Naive thymus-derived CD4-positive, alpha-beta T cell (primary cell): ENCODE data around the gene C16orf87. TPM values are rescaled to one million over a fixed set of nuclear protein-coding genes. Genes with fewer than 3 reads are reported as not detected.
A peak's percentile ranks its signal among the peaks of the same experiment; 100 is the strongest.

ENCODE experiments used
- ATAC-seq: fragments of 150-1000 bp; cut with Tn5 transposase; 2 replicates; pipeline ENCODE4 v1.10.0; 2021; ENCODE audit warnings: mild to moderate bottlenecking, moderate library complexity
- CTCF ChIA-PET: fragments of 350-600 bp; sonication (Branson Sonifier 250); formaldehyde crosslinking; loops from one replicate; lab custom pipeline; 2021; ENCODE audit warnings: antibody characterized with exemption; lab: Charles Lee
- POLR2A ChIA-PET: fragments of 350-600 bp; sonication (Branson Sonifier 250); formaldehyde crosslinking; loops from one replicate; lab custom pipeline; 2021; ENCODE audit warnings: antibody characterized with exemption, inconsistent platforms; lab: Charles Lee
- DNase-seq, 9 donors: peaks; one replicate each; pipeline versions ENCODE4 v3.0.0 to v3.0.0-alpha.2; 2020 to 2022; ENCODE audit warnings: mixed read lengths in 1 of 9
- H3K27ac ChIP-seq: one replicate; pipeline ENCODE4 v1.7.0; 2013; ENCODE audit warnings: mild to moderate bottlenecking, low read depth, low read length, moderate library complexity
- H3K27me3 ChIP-seq, 2 donors: one replicate each; pipeline ENCODE4 v1.7.0; 2013; ENCODE audit warnings: low read length in 2 of 2, mild to moderate bottlenecking in 2 of 2, moderate library complexity in 2 of 2; ENCODE audit not compliant: control insufficient read depth in 2 of 2, insufficient read depth in 2 of 2
- H3K36me3 ChIP-seq, 3 experiments: 1 replicate in 2 of 3; 2 replicates in 1 of 3; pipeline ENCODE4 v1.7.0; 2013; ENCODE audit warnings: low read length in 3 of 3, mild to moderate bottlenecking in 3 of 3, moderate library complexity in 1 of 3; ENCODE audit not compliant: insufficient read depth in 3 of 3, control insufficient read depth in 2 of 3
- H3K4me1 ChIP-seq, 2 donors: one replicate each; pipeline ENCODE4 v1.7.0; 2013; ENCODE audit warnings: low read length in 2 of 2, mild to moderate bottlenecking in 2 of 2, moderate library complexity in 1 of 2; ENCODE audit not compliant: control insufficient read depth in 2 of 2, insufficient read depth in 2 of 2
- H3K4me3 ChIP-seq: 2 replicates; pipeline ENCODE4 v1.7.0; 2013; ENCODE audit warnings: mild to moderate bottlenecking, low read length
- H3K9me3 ChIP-seq, 3 experiments: 1 replicate in 2 of 3; 2 replicates in 1 of 3; pipeline ENCODE4 v1.7.0; 2013; ENCODE audit warnings: low read length in 3 of 3; ENCODE audit not compliant: control insufficient read depth in 2 of 3
- H3K27ac Mint-ChIP-seq, 9 donors: one replicate each; pipeline ENCODE4 v1.8.0; 2020 to 2022; ENCODE audit warnings: mixed read lengths in 9 of 9, mild to moderate bottlenecking in 8 of 9, moderate library complexity in 5 of 9, inconsistent platforms in 2 of 9
- H3K27me3 Mint-ChIP-seq, 5 donors: one replicate each; pipeline ENCODE4 v1.8.0; 2021 to 2022; ENCODE audit warnings: mixed read lengths in 5 of 5, mild to moderate bottlenecking in 1 of 5
- H3K36me3 Mint-ChIP-seq, 5 donors: one replicate each; pipeline ENCODE4 v1.8.0; 2020 to 2022; ENCODE audit warnings: mixed read lengths in 5 of 5, mild to moderate bottlenecking in 3 of 5, inconsistent platforms in 1 of 5
- H3K4me1 Mint-ChIP-seq, 7 donors: one replicate each; pipeline ENCODE4 v1.8.0; 2020 to 2022; ENCODE audit warnings: mixed read lengths in 7 of 7, mild to moderate bottlenecking in 3 of 7, inconsistent platforms in 1 of 7
- H3K4me3 Mint-ChIP-seq, 10 donors: one replicate each; pipeline ENCODE4 v1.8.0; 2020 to 2022; ENCODE audit warnings: mild to moderate bottlenecking in 10 of 10, mixed read lengths in 10 of 10, moderate library complexity in 6 of 10, inconsistent platforms in 2 of 10
- H3K9me3 Mint-ChIP-seq, 11 donors: one replicate each; pipeline ENCODE4 v1.8.0; 2020 to 2022; ENCODE audit warnings: mixed read lengths in 11 of 11, mild to moderate bottlenecking in 4 of 11, inconsistent platforms in 1 of 11, moderate library complexity in 1 of 11
- intact Hi-C, 2 donors: fragments of 100-400 bp; cut with micrococcal nuclease; formaldehyde crosslinking; loops; one replicate each; pipeline ENCODE4 v1.15.1; 2023
- polyA plus RNA-seq, 2 donors: library from polyadenylated mRNA; unstranded; fragments of 300-500 nt; fragmentation: Illumina TruSeq; gene quantifications; one replicate each; pipeline ENCODE4 v1.2.3, GENCODE V29; 2021
- total RNA-seq, 6 experiments: library from RNA in 5 of 6; stranded (reverse) in 5 of 6; gene quantifications; 1 replicate in 5 of 6; 2 replicates in 1 of 6; pipeline ENCODE4 v1.2.3 and lab custom pipeline; 2021 to 2026

C16orf87 gene
- total and polyA plus RNA-seq, 7 experiments from 2014 or later: 5.3 to 14.0 (median 8.8) TPM

- Mint-ChIP-seq H3K27ac (no peak overlapping the region), H3K9me3 (no peaks in the 10 kb centered on the region), H3K4me3 (no peak overlapping the region), H3K36me3 (no peaks in the 10 kb centered on the region), H3K4me1 (peaks cover 0 to 9% (median 0%) of the 10 kb centered on the region in 7 donors), H3K27me3 (peaks cover 0 to 2% (median 0%) of the 10 kb centered on the region in 5 donors)
- H3K4me3 ChIP-seq: no peak overlapping the region
- POLR2A ChIA-PET: no interaction called here
- intact Hi-C loops: loop anchor here (1.0 to 10.0 kb wide), 6 partner anchors 54 to 1310 kb away; no protein-coding TSS in a partner anchor
- ATAC-seq: no peak
- no peaks in the 10 kb centered on the region for H3K27me3 ChIP-seq
- no peak for DNase-seq
- H3K27ac ChIP-seq: no peak overlapping the region
- no peaks in the 10 kb centered on the region for H3K36me3 ChIP-seq
- H3K9me3 ChIP-seq: no peaks in the 10 kb centered on the region
- H3K4me1 ChIP-seq: no peaks in the 10 kb centered on the region
- CTCF ChIA-PET: interaction anchor here (1.0 to 3.8 kb wide), 7 partner anchors 8 to 118 kb away, joined by 3 to 73 read pairs (median 4); no protein-coding TSS in a partner anchor
These were observed 23.9 kb upstream of the C16orf87 start for GRCh38 chr16:46854846-46855245.

DNA sequence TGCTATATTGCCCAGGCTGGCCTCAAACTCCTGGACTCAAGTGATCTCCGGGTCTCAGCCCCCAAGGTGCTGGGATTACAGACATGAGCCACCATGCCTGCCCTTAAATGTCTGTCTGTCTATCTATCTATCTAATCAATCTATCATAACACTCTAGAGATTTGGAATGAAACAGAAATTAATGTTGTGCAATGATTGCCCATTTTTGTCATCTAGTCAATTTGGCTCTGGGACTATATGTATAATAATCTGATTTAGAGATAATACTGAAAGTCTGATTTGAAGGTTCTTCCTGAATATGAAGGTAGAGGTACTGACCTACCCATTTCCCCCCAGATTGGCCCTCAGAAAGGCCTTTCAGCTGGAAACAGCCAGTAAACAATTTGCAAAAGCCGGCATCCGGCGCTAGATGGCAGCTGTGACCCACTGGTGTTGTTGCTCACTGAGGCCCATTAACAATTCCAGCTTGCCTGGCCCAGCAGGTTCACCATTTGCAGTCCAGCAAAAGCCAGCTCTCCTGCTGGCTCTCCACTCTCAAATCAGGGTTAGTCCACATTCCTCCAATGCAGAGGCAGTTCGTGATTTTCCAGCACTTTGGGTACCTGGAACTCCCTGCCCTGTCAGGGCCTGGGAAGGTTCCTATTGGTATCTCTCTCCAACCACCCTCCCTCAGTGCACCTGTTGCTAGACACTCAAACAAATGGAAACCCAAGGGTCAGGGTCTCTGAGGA lies 22.9 kb upstream of the C16orf87 start:
- Mint-ChIP-seq H3K4me1 (peaks cover 0 to 8% (median 0%) of the 10 kb centered on the region in 7 donors), H3K4me3 (no peak overlapping the region), H3K36me3 (no peaks in the 10 kb centered on the region), H3K27me3 (peaks cover 0 to 10% (median 0%) of the 10 kb centered on the region in 5 donors), H3K27ac (no peak overlapping the region), H3K9me3 (no peaks in the 10 kb centered on the region)
- no peak overlapping the region for H3K4me3 ChIP-seq
- CTCF ChIA-PET: interaction anchor here (1.0 to 3.8 kb wide), 9 partner anchors 9 to 119 kb away, joined by 3 to 73 read pairs (median 4); no protein-coding TSS in a partner anchor
- no peak overlapping the region for H3K27ac ChIP-seq
- POLR2A ChIA-PET: no interaction called here
- intact Hi-C loops: loop anchor here (1.0 to 10.0 kb wide), 6 partner anchors 55 to 1311 kb away; no protein-coding TSS in a partner anchor
- H3K4me1 ChIP-seq: no peaks in the 10 kb centered on the region
- no peaks in the 10 kb centered on the region for H3K9me3 ChIP-seq
- DNase-seq (peak in 8 of 9 donors; percentile 14 to 57 (median 38)), ATAC-seq (peak; percentile 67)
- H3K36me3 ChIP-seq: no peaks in the 10 kb centered on the region
- H3K27me3 ChIP-seq: no peaks in the 10 kb centered on the region

DNA sequence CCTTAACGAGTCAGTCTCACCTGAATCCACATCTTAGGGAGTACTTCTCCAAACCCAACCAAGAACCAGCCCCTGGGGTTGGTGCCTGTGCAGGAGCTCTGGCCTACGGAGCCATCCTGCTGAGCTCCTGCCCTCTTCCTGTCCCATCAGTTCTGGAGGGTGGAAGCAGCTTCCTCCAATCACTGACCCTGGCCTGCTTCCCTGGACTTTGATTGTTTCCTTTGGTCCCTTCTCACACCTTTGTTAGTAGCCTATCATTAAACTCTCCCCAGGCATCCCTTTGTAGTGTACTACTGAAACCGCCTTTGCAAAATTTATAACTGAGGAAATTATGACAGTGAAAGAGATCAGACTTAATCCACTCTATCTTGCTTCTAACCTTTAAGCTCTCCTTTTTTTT lies 21.1 kb upstream of the C16orf87 start:
- H3K27ac ChIP-seq: no peak overlapping the region
- no peak overlapping the region for H3K4me3 ChIP-seq
- Mint-ChIP-seq H3K4me3 (no peak overlapping the region), H3K27me3 (peaks cover 0 to 10% (median 7%) of the 10 kb centered on the region in 5 donors), H3K27ac (peak overlapping the region in 1 of 9 donors; percentile 6), H3K36me3 (no peaks in the 10 kb centered on the region), H3K9me3 (no peaks in the 10 kb centered on the region), H3K4me1 (peaks cover 0 to 3% (median 0%) of the 10 kb centered on the region in 7 donors)
- ATAC-seq: no peak
- CTCF ChIA-PET: interaction anchor here (3.8 kb wide), 1 partner anchor 57 kb away, joined by 73 read pairs; no protein-coding TSS in a partner anchor
- no peaks in the 10 kb centered on the region for H3K27me3 ChIP-seq
- no peaks in the 10 kb centered on the region for H3K4me1 ChIP-seq
- no peaks in the 10 kb centered on the region for H3K9me3 ChIP-seq
- intact Hi-C loops: loop anchor here in 1 of 2 donors (10.0 kb wide), 1 partner anchor 183 kb away; no protein-coding TSS in a partner anchor
- DNase-seq: no peak
- POLR2A ChIA-PET: no interaction called here
- no peaks in the 10 kb centered on the region for H3K36me3 ChIP-seq

- ChIA-PET CTCF (no interaction called here), POLR2A (no interaction called here)
- no peaks in the 10 kb centered on the region for H3K4me1 ChIP-seq
- H3K27ac ChIP-seq: no peak overlapping the region
- no peak for ATAC-seq
- Mint-ChIP-seq H3K36me3 (no peaks in the 10 kb centered on the region), H3K4me1 (peaks cover 0 to 3% (median 0%) of the 10 kb centered on the region in 7 donors), H3K9me3 (no peaks in the 10 kb centered on the region), H3K27ac (no peak overlapping the region), H3K4me3 (no peak overlapping the region), H3K27me3 (peaks cover 4 to 11% (median 9%) of the 10 kb centered on the region in 5 donors)
- no peaks in the 10 kb centered on the region for H3K27me3 ChIP-seq
- no peak for DNase-seq
- no peak overlapping the region for H3K4me3 ChIP-seq
- intact Hi-C loops: loop anchor here in 1 of 2 donors (10.0 kb wide), 1 partner anchor 184 kb away; no protein-coding TSS in a partner anchor
- H3K36me3 ChIP-seq: no peaks in the 10 kb centered on the region
- H3K9me3 ChIP-seq: no peaks in the 10 kb centered on the region
These were observed 19.9 kb upstream of the C16orf87 start for GRCh38 chr16:46850619-46851555.

DNA sequence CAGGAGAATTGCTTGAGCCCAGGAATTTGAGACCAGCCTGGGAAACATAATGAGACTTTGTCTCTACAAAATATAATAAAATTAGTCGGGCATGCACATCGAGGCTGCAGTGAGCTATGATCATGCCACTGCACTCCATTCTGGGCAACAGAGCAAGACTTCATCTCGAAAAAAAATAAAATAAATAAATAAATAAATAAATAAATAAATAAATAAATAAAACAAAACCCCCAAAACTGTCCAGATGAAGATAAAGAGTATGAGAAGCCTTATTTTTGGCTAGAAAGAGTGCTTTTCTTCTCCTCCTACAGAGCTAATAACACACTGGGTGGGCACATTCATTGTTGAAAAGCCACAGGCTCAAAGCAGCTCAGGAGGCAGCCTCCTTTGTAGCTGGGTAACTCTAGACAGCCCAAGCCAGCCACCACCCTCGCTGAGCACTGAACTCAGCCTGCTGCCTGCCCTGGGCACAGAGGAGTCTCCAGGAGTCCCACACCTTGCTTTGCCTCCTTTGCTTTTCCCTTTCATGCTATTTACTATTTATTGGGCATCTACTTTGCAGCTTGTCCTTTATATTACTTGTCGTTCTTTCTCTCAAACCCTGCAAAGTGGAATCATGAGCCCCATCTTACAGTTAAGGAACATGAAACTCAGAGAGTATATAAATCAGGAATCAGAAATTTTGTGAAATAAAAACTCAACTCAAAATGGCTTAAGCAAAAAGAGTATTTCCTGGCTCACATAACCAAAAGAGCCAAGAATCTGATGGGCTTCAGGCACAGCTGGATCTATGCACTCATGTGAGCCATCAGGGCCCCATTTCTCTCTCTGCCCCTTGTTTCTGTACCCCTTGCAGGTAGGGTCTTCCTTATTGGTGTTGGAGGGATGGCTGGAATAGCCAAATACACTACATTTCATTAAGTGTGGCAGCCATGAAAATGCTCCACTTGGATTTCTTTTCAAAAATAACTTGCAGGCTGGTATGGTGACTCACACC lies 18.1 kb upstream of the C16orf87 start:
- CTCF ChIA-PET: interaction anchor here (0.6 kb wide), 1 partner anchor 1463 kb away, joined by 4 read pairs; no protein-coding TSS in a partner anchor
- ATAC-seq: no peak
- H3K4me1 Mint-ChIP-seq: peaks cover 0 to 2% (median 0%) of the 10 kb centered on the region in 7 donors

More for the DNA sequence above, 18.1 kb upstream of the C16orf87 start:
- Histone ChIP-seq H3K27me3 (no peaks in the 10 kb centered on the region), H3K4me1 (no peaks in the 10 kb centered on the region), H3K27ac (no peak overlapping the region), H3K9me3 (no peaks in the 10 kb centered on the region), H3K36me3 (no peaks in the 10 kb centered on the region), H3K4me3 (no peak overlapping the region)
- DNase-seq: no peak
- Mint-ChIP-seq H3K4me3 (no peak overlapping the region), H3K27ac (no peak overlapping the region), H3K9me3 (no peaks in the 10 kb centered on the region), H3K27me3 (peaks cover 5 to 18% (median 10%) of the 10 kb centered on the region in 5 donors), H3K36me3 (no peaks in the 10 kb centered on the region)
- intact Hi-C loops: no loop called here
- POLR2A ChIA-PET: interaction anchor here (0.7 kb wide), 1 partner anchor 47 kb away, joined by 3 read pairs; no protein-coding TSS in a partner anchor
